ENCODE data around the gene LAMTOR3.

DNA sequence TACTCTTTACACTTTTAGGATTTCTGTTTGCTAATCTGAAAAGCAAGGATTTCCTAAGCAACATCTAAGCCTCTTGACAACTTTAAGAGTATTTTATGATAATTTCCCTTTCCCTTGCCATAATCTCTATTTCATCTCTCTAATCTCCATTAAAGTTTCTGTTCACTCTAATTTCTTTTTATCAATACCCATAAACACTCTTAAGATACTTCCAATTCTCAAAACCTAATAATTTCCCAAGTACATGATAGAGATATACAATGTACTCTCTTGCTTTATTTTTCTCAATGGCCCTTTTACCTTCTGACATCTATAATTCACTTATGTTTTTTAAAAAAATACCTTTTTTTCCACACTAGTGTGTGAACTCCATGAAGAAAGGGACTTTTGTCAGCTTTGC, 50.8 kb downstream of the LAMTOR3 start:
- TF ChIP-seq CTCF (IDR thresholded peaks at IDR 0.05; ENCODE audit: poor library complexity) (no peak), EZH2 (IDR thresholded peaks at IDR 0.05; ENCODE audit: borderline replicate concordance) (no peak), EZH2phosphoT487 (IDR thresholded peaks at IDR 0.05; ENCODE audit: low read depth, severe bottlenecking, unreplicated experiment) (no peak)

All from hepatocyte (in vitro differentiated cells).